Activated CD4-positive, alpha-beta memory T cell treated with anti-CD3 and anti-CD28 coated beads, Interleukin-2, amount 10 ng/mL, durations not matched to agents 7 days and 5 days (primary cell): ENCODE measurements around the gene MC2R. TPM values are rescaled to one million over a fixed set of nuclear protein-coding genes. Genes with fewer than 3 reads are reported as not detected.
"Not testable (repeated sequence)": the region's sequence is repeated elsewhere in the genome, so short reads cannot be mapped to it uniquely, and the experiment has no call there.

Source experiments
- CTCF ChIA-PET: fragments of 350-600 bp; sonication (Branson Sonifier 250); formaldehyde crosslinking; loops from one replicate; lab custom pipeline; 2021; ENCODE audit warnings: antibody characterized with exemption, inconsistent platforms; lab: Charles Lee
- POLR2A ChIA-PET: fragments of 350-600 bp; sonication (Branson Sonifier 250); formaldehyde crosslinking; loops from one replicate; lab custom pipeline; 2021; ENCODE audit warnings: antibody characterized with exemption; lab: Charles Lee
- DNase-seq: peaks from one replicate; pipeline ENCODE4 v3.0.0-alpha.2; 2020
- H3K27ac Mint-ChIP-seq: one replicate; pipeline ENCODE4 v1.8.0; 2021; ENCODE audit warnings: mild to moderate bottlenecking, mixed read lengths
- H3K27me3 Mint-ChIP-seq: one replicate; pipeline ENCODE4 v1.8.0; 2021; ENCODE audit warnings: mixed read lengths
- H3K36me3 Mint-ChIP-seq: one replicate; pipeline ENCODE4 v1.8.0; 2021; ENCODE audit warnings: low read depth, mixed read lengths
- H3K4me1 Mint-ChIP-seq: one replicate; pipeline ENCODE4 v1.8.0; 2021; ENCODE audit warnings: mixed read lengths
- H3K4me3 Mint-ChIP-seq: one replicate; pipeline ENCODE4 v1.8.0; 2021; ENCODE audit warnings: mild to moderate bottlenecking, mixed read lengths
- H3K9me3 Mint-ChIP-seq: one replicate; pipeline ENCODE4 v1.8.0; 2021; ENCODE audit warnings: mixed read lengths
- total RNA-seq, 2 experiments: library from RNA; stranded (reverse); gene quantifications; one replicate each; pipeline ENCODE4 v1.2.3, GENCODE V29; 2021

Gene MC2R
- total RNA-seq, 2 experiments from 2014 or later = not detected

GRCh38 chr18:13885009-13885408 lies 30.3 kb downstream of the MC2R start:
- Mint-ChIP-seq H3K9me3 (no peaks in the 10 kb centered on the region), H3K4me3 (no peak overlapping the region), H3K4me1 (no peaks in the 10 kb centered on the region), H3K27me3 (peaks cover 9% of the 10 kb centered on the region), H3K27ac (no peak overlapping the region), H3K36me3 (no peaks in the 10 kb centered on the region)
- no peak for DNase-seq
- ChIA-PET POLR2A (no interaction called here), CTCF (no interaction called here)

GRCh38 chr18:13879937-13880336 lies 35.4 kb downstream of the MC2R start:
- ChIA-PET POLR2A (no interaction called here), CTCF (no interaction called here)
- H3K27me3 Mint-ChIP-seq = peaks cover 11% of the 10 kb centered on the region
- no peak overlapping the region for H3K4me3 Mint-ChIP-seq
- no peak for DNase-seq
- no peaks in the 10 kb centered on the region for H3K4me1 Mint-ChIP-seq
- H3K27ac Mint-ChIP-seq = no peak overlapping the region
- no peaks in the 10 kb centered on the region for H3K9me3 Mint-ChIP-seq
- H3K36me3 Mint-ChIP-seq = no peaks in the 10 kb centered on the region

DNA sequence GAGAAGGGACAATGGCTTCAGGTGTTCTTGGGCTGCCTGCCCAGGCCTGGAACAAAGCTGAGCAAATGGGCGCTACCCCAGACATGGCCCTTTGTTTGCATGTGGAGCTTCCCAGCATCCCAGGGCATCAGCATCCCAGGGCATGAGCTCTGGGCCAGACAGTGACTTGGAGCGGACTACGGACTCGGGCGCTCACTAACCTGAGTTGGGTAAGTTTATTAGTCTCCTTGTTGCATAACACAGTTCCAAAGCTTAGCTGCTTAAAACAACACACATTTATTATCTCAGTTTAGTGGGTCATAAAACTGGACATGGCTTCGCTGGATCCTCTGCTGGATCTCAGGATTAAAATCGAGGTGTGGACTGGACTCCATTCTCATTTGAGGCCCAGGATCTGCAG lies 35.8 kb downstream of the MC2R start:
- Mint-ChIP-seq H3K4me3 (no peak overlapping the region), H3K9me3 (no peaks in the 10 kb centered on the region), H3K27me3 (peaks cover 11% of the 10 kb centered on the region), H3K36me3 (no peaks in the 10 kb centered on the region), H3K27ac (no peak overlapping the region), H3K4me1 (no peaks in the 10 kb centered on the region)
- POLR2A ChIA-PET = no interaction called here
- DNase-seq = no peak
- CTCF ChIA-PET = no interaction called here

GRCh38 chr18:13878857-13879256 lies 36.5 kb downstream of the MC2R start:
- Mint-ChIP-seq H3K4me1 (no peaks in the 10 kb centered on the region), H3K4me3 (no peak overlapping the region), H3K27ac (no peak overlapping the region), H3K27me3 (peaks cover 11% of the 10 kb centered on the region), H3K36me3 (no peaks in the 10 kb centered on the region), H3K9me3 (no peaks in the 10 kb centered on the region)
- DNase-seq = no peak
- POLR2A ChIA-PET = no interaction called here
- CTCF ChIA-PET = no interaction called here

GRCh38 chr18:13877157-13877556 lies 38.2 kb downstream of the MC2R start:
- Mint-ChIP-seq H3K27ac (no peak overlapping the region), H3K9me3 (no peaks in the 10 kb centered on the region), H3K27me3 (peaks cover 11% of the 10 kb centered on the region), H3K36me3 (no peaks in the 10 kb centered on the region), H3K4me3 (no peak overlapping the region), H3K4me1 (no peaks in the 10 kb centered on the region)
- POLR2A ChIA-PET = no interaction called here
- CTCF ChIA-PET = no interaction called here
- DNase-seq = no peak

DNA sequence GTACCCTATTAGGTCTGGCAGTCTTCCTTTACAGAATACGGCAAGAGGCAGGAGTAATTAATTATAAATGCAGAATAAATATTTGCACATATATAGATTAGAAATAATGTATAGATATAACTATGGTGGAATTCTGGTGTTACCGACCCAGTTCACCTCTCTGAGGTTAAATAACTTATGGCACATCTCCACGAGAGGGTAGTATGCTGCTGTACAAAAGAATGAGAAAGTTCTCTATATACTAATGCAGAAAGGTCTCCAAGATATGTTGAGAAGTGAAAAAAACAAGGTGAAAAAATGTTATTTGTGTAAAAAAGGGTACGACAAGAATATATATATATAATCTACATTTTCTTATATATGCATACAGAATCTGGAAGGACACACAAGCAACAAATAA lies 40.8 kb downstream of the MC2R start:
- Mint-ChIP-seq H3K27ac (no peak overlapping the region), H3K4me3 (no peak overlapping the region), H3K4me1 (no peaks in the 10 kb centered on the region), H3K9me3 (no peaks in the 10 kb centered on the region), H3K36me3 (no peaks in the 10 kb centered on the region), H3K27me3 (peaks cover 23% of the 10 kb centered on the region)
- DNase-seq = no peak
- POLR2A ChIA-PET = no interaction called here
- CTCF ChIA-PET = no interaction called here

GRCh38 chr18:13872932-13873331 lies 42.4 kb downstream of the MC2R start:
- Mint-ChIP-seq H3K4me3 (no peak overlapping the region), H3K4me1 (no peaks in the 10 kb centered on the region), H3K36me3 (no peaks in the 10 kb centered on the region), H3K27me3 (peaks cover 32% of the 10 kb centered on the region), H3K27ac (no peak overlapping the region), H3K9me3 (no peaks in the 10 kb centered on the region)
- no peak for DNase-seq
- ChIA-PET CTCF (no interaction called here), POLR2A (no interaction called here)

DNA sequence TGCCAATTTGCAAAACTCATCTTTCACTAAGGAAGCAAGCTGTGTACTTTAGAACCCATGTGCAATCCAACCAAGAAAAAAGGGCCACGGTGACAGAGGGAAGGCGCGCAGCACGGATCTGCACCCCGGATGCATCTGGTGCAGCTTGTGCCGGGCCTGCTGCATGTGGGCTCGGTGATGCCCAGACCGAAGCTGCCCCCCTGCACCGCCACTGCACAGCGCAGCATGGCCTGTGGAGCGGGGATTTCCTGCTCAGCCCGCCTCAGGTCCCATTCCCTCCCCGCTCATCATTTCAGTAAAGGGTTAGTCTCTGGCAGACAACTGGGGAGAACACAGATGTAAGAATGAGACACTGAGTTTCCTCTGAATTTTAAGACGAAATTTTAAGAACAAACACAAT lies 43.0 kb downstream of the MC2R start:
- H3K27ac Mint-ChIP-seq = no peak overlapping the region
- H3K27me3 Mint-ChIP-seq = peaks cover 35% of the 10 kb centered on the region
- H3K36me3 Mint-ChIP-seq = no peaks in the 10 kb centered on the region
- no peak for DNase-seq
- H3K4me1 Mint-ChIP-seq = no peaks in the 10 kb centered on the region
- H3K4me3 Mint-ChIP-seq = no peak overlapping the region
- no peaks in the 10 kb centered on the region for H3K9me3 Mint-ChIP-seq
- CTCF ChIA-PET = no interaction called here
- POLR2A ChIA-PET = no interaction called here

GRCh38 chr18:13871701-13872100 lies 43.6 kb downstream of the MC2R start:
- POLR2A ChIA-PET = no interaction called here
- CTCF ChIA-PET = no interaction called here
- Mint-ChIP-seq H3K9me3 (no peaks in the 10 kb centered on the region), H3K4me1 (no peaks in the 10 kb centered on the region), H3K27me3 (peaks cover 38% of the 10 kb centered on the region), H3K36me3 (no peaks in the 10 kb centered on the region), H3K4me3 (no peak overlapping the region), H3K27ac (no peak overlapping the region)
- DNase-seq = no peak

DNA sequence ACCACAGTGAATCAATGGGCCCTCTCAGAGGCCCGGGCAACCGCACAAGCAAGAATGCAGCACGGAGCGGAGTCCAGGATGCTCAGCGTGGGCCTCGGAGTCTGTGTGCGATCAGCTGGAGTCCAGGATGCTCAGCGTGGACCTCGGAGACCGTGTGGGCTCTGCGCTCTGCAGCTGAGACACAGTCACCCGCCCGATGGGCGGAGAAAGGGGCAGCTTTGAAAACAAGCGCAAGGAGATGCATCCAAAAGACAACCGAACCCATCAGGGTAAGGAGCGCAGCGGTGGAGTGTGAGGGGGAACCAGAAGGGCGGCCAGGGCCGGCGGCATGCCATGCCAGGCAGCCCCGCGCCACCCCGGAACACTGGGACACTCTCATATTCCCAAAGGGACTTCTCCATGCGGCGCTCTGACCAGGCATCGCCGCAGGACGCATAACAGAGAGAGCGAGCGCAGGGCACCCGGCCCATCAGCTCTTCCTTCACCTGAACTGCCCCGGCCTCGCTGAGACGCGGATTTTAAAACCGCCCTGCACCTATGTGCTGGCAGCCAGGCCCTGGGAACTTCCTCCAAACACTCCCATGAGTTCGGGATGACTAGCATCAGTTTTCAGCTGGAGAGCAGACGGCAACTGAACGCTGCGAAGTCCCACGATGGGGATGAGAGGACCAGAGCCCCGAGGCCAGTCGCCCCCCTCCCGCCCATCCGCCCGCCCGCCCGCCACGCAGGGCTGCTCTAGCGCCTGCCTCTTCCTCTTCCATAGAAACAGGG lies 46.6 kb downstream of the MC2R start:
- Mint-ChIP-seq H3K27me3 (peaks cover 45% of the 10 kb centered on the region), H3K36me3 (no peaks in the 10 kb centered on the region), H3K4me1 (no peaks in the 10 kb centered on the region), H3K4me3 (no peak overlapping the region), H3K9me3 (no peaks in the 10 kb centered on the region), H3K27ac (no peak overlapping the region)
- POLR2A ChIA-PET = no interaction called here
- no peak for DNase-seq
- CTCF ChIA-PET = no interaction called here

DNA sequence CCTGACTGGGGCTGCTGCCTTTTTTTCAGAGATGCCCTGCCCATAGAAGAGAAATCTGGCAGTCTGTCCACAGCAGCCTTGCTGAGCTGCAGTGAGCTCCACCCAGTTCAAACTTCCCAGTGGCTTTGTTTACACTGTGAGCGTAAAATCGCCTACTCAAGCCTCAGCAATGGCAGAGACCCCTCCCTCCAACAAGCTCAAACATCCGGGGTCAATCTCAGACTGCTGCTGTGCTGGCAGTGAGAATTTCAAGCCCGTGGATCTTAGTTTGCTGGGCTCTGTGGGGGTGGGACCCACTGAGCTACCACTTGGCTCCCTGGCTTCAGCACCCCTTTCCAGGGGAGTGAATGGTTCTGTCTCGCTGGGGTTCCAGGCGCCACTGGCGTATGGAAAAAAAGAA lies 52.4 kb downstream of the MC2R start:
- H3K27ac Mint-ChIP-seq, DNase-seq, H3K4me1 Mint-ChIP-seq, CTCF ChIA-PET, H3K4me3 Mint-ChIP-seq, POLR2A ChIA-PET, H3K9me3 Mint-ChIP-seq, H3K36me3 Mint-ChIP-seq: not testable (repeated sequence)
- H3K27me3 Mint-ChIP-seq = peaks cover 33% of the 10 kb centered on the region

- Mint-ChIP-seq H3K27ac (no peak overlapping the region), H3K4me1 (no peaks in the 10 kb centered on the region), H3K27me3 (peaks cover 2% of the 10 kb centered on the region), H3K4me3 (no peak overlapping the region), H3K9me3 (peaks cover 7% of the 10 kb centered on the region), H3K36me3 (no peaks in the 10 kb centered on the region)
- no peak for DNase-seq
- ChIA-PET CTCF (no interaction called here), POLR2A (no interaction called here)
These were observed 65.5 kb downstream of the MC2R start for GRCh38 chr18:13849791-13850190.

- H3K4me3 Mint-ChIP-seq = no peak overlapping the region
- ChIA-PET POLR2A (no interaction called here), CTCF (no interaction called here)
- no peaks in the 10 kb centered on the region for H3K4me1 Mint-ChIP-seq
- H3K27me3 Mint-ChIP-seq = peaks cover 13% of the 10 kb centered on the region
- no peaks in the 10 kb centered on the region for H3K9me3 Mint-ChIP-seq
- DNase-seq = no peak
- no peaks in the 10 kb centered on the region for H3K36me3 Mint-ChIP-seq
- H3K27ac Mint-ChIP-seq = no peak overlapping the region
These were observed 78.8 kb downstream of the MC2R start for GRCh38 chr18:13836559-13836958.

DNA sequence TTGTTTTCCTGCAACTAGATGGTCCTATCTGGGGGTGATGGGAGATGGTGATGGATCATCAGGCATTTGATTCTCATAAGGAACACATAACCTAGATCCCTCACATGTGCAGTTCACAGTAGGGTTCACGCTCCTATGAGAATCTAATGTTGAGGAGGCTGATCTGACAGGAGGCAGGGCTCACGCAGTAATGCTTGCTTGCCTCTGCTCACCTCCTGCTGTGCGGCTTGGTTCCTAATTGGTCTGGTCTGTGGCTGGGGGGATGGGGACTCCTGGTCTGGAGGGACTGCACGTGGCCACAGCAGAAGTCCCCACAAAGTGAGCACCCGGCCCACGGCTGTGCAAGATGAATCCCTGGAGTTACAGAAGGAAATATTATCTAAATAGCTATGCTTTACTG lies 80.1 kb downstream of the MC2R start:
- POLR2A ChIA-PET = no interaction called here
- DNase-seq = no peak
- Mint-ChIP-seq H3K9me3 (no peaks in the 10 kb centered on the region), H3K27ac (no peak overlapping the region), H3K4me3 (no peak overlapping the region), H3K36me3 (no peaks in the 10 kb centered on the region), H3K4me1 (no peaks in the 10 kb centered on the region), H3K27me3 (peaks cover 15% of the 10 kb centered on the region)
- CTCF ChIA-PET = no interaction called here
